WTC11 (cell line): Measurements from ENCODE around the gene DDRGK1. TPM values are rescaled to one million over a fixed set of nuclear protein-coding genes. Genes with fewer than 3 reads are reported as not detected.
A peak's percentile ranks its signal among the peaks of the same experiment; 100 is the strongest.

Source experiments
- ATAC-seq: fragments of 200-7000 bp; cut with Tn5 transposase; 2 replicates; pipeline ENCODE4 v1.10.0; 2021; ENCODE audit warnings: mild to moderate bottlenecking, moderate library complexity
- CTCF ChIA-PET: fragments of 300-600 bp; sonication (Branson Sonifier 250); formaldehyde crosslinking; loops from one replicate; lab custom pipeline; 2021; ENCODE audit warnings: antibody characterized with exemption; lab: Charles Lee
- POLR2A ChIA-PET: fragments of 350-600 bp; sonication (Branson Sonifier 250); formaldehyde crosslinking; loops from one replicate; lab custom pipeline; 2021; ENCODE audit warnings: antibody characterized with exemption; lab: Charles Lee
- DNase-seq: peaks from one replicate; pipeline ENCODE4 v3.0.0; 2021; ENCODE audit warnings: low spot score
- H3K27ac Mint-ChIP-seq: 2 replicates; pipeline ENCODE4 v1.8.0; 2021; ENCODE audit warnings: mixed read lengths
- H3K27me3 Mint-ChIP-seq: 2 replicates; pipeline ENCODE4 v1.8.0; 2021; ENCODE audit warnings: low read depth, mild to moderate bottlenecking, moderate library complexity, mixed read lengths
- H3K36me3 Mint-ChIP-seq: 2 replicates; pipeline ENCODE4 v1.8.0; 2021; ENCODE audit warnings: mixed read lengths
- H3K4me1 Mint-ChIP-seq: 2 replicates; pipeline ENCODE4 v1.8.0; 2022; ENCODE audit warnings: mixed read lengths
- H3K4me3 Mint-ChIP-seq: 2 replicates; pipeline ENCODE4 v1.8.0; 2021; ENCODE audit warnings: mild to moderate bottlenecking, moderate library complexity, mixed read lengths
- H3K9me3 Mint-ChIP-seq: 2 replicates; pipeline ENCODE4 v1.8.0; 2021; ENCODE audit warnings: mixed read lengths
- AR ChIP-seq: fragments of 250-450 bp; sonication (Bioruptor Pico); IDR thresholded peaks from 2 replicates; pipeline ENCODE4 v1.9.0; 2021; ENCODE audit warnings: mild to moderate bottlenecking
- ATF1 ChIP-seq: sonication (generic); formaldehyde crosslinking; IDR thresholded peaks from 2 replicates; pipeline ENCODE4 v1.8.1; 2023; ENCODE audit warnings: mild to moderate bottlenecking, moderate library complexity, missing genetic modification reagents
- CBFB ChIP-seq: sonication (generic); formaldehyde crosslinking; IDR thresholded peaks from 2 replicates; pipeline ENCODE4 v1.8.1; 2022; ENCODE audit warnings: mild to moderate bottlenecking, low read depth, missing genetic modification reagents
- FOXJ3 ChIP-seq: sonication (generic); formaldehyde crosslinking; IDR thresholded peaks from 2 replicates; pipeline ENCODE4 v1.9.0; 2021; ENCODE audit warnings: missing genetic modification reagents, mild to moderate bottlenecking, borderline replicate concordance
- JAZF1 ChIP-seq: fragments of 250-450 bp; sonication (Bioruptor Pico); IDR thresholded peaks from 2 replicates; pipeline ENCODE4 v1.9.0; 2021; ENCODE audit warnings: moderate library complexity, mild to moderate bottlenecking, inconsistent platforms
- KAT7 ChIP-seq: sonication (generic); formaldehyde crosslinking; IDR thresholded peaks from 2 replicates; pipeline ENCODE4 v1.8.1; 2023; ENCODE audit warnings: missing genetic modification reagents, mild to moderate bottlenecking, borderline replicate concordance
- MYBL2 ChIP-seq: sonication (generic); formaldehyde crosslinking; IDR thresholded peaks from 2 replicates; pipeline ENCODE4 v1.8.1; 2023; ENCODE audit warnings: mild to moderate bottlenecking, moderate library complexity, missing genetic modification reagents
- NFATC4 ChIP-seq: fragments of 250-450 bp; sonication (Bioruptor Pico); IDR thresholded peaks from 2 replicates; pipeline ENCODE4 v1.9.0; 2021; ENCODE audit warnings: mild to moderate bottlenecking
- NFYB ChIP-seq: sonication (generic); formaldehyde crosslinking; conservative IDR thresholded peaks from 2 replicates; pipeline ENCODE4 v1.8.0; 2022; ENCODE audit warnings: low read depth, missing genetic modification reagents
- NR3C1 ChIP-seq: sonication (generic); formaldehyde crosslinking; conservative IDR thresholded peaks from 2 replicates; pipeline ENCODE4 v1.8.1; 2023; ENCODE audit warnings: low read depth, mild to moderate bottlenecking, missing genetic modification reagents
- PRRX2 ChIP-seq: fragments of 250-450 bp; sonication (Bioruptor Pico); IDR thresholded peaks from 2 replicates; pipeline ENCODE4 v1.8.0; 2021; ENCODE audit warnings: mild to moderate bottlenecking
- TCF7 ChIP-seq: sonication (generic); formaldehyde crosslinking; IDR thresholded peaks from 2 replicates; pipeline ENCODE4 v1.8.0; 2022; ENCODE audit warnings: mild to moderate bottlenecking, low read depth, missing genetic modification reagents, moderate library complexity
- TP53 ChIP-seq: sonication (generic); formaldehyde crosslinking; IDR thresholded peaks from 2 replicates; pipeline ENCODE4 v1.8.1; 2023; ENCODE audit warnings: mild to moderate bottlenecking, missing genetic modification reagents
- USF1 ChIP-seq: sonication (generic); formaldehyde crosslinking; IDR thresholded peaks from 2 replicates; pipeline ENCODE4 v1.8.0; 2022; ENCODE audit warnings: mild to moderate bottlenecking, missing genetic modification reagents
- ZMAT4 ChIP-seq: fragments of 250-450 bp; sonication (Bioruptor Pico); IDR thresholded peaks from 2 replicates; pipeline ENCODE4 v1.9.0; 2021; ENCODE audit warnings: mild to moderate bottlenecking
- ZNF396 ChIP-seq: fragments of 250-450 bp; sonication (Bioruptor Pico); IDR thresholded peaks from 2 replicates; pipeline ENCODE4 v1.8.0; 2021; ENCODE audit warnings: mild to moderate bottlenecking, moderate library complexity, borderline replicate concordance
- ZNF425 ChIP-seq: fragments of 250-450 bp; sonication (Bioruptor Pico); conservative IDR thresholded peaks from 2 replicates; pipeline ENCODE4 v1.9.0; 2021; ENCODE audit warnings: mild to moderate bottlenecking
- total RNA-seq: library from RNA; stranded (reverse); gene quantifications from 3 replicates; pipeline ENCODE4 v1.2.3, GENCODE V29; 2021
- TF ChIP-seq, protein P1 (sequence below): fragments of 250-450 bp; sonication (Bioruptor Pico); IDR thresholded peaks from 2 replicates; pipeline ENCODE4 v1.9.0; 2021; ENCODE audit warnings: moderate library complexity, mild to moderate bottlenecking, inconsistent platforms, borderline replicate concordance
- TF ChIP-seq, protein P2 (sequence below): sonication (generic); formaldehyde crosslinking; IDR thresholded peaks from 2 replicates; pipeline ENCODE4 v1.8.1; 2022; ENCODE audit warnings: mild to moderate bottlenecking, missing genetic modification reagents, moderate library complexity, borderline replicate concordance

Gene DDRGK1
- total RNA-seq, 1 experiment from 2014 or later, result 46.4 TPM

DNA sequence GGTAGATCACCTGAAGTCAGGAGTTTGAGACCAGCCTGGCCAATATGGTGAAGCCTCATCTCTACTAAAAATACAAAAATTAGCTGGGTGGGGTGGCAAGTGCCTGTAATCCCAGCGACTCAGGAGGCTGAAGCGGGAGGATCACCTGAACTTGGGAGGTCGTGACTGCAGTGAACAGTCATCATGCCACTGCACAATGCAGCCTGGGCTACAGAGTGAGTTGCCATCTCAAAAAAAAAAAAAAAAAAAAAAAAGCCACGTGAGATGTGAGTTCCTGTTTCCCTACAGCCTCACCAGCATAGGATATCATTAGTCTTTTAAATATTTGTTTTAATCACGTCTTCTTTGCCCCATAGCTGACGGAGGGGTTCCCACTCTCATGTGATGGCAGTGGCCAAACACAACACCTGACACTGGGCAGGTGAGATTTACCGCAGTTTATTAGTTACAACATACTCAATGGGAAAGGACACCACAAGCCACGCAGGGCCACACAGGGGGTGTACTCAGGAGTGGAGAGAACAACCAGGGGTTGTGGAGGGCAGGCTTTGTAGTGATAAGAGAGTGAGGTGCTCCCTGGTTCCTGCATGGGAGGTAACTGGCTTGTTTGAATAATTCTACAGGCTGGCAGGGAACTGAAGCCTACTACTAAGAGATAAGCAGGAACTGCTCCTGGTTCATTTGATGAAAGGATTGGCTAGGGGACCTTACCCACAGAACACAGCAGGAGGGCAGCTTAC, 26.6 kb downstream of the DDRGK1 start:
- no peaks in the 10 kb centered on the region for H3K9me3 Mint-ChIP-seq
- H3K4me3 Mint-ChIP-seq, result no peak overlapping the region
- ChIA-PET CTCF (no interaction called here), POLR2A (no interaction called here)
- peaks cover 14% of the 10 kb centered on the region for H3K4me1 Mint-ChIP-seq
- no peaks in the 10 kb centered on the region for H3K36me3 Mint-ChIP-seq
- H3K27me3 Mint-ChIP-seq, result no peaks in the 10 kb centered on the region
- H3K27ac Mint-ChIP-seq, result peak overlapping the region; percentile 88; the same call in 1 of the 2 replicates
- no peak for ATAC-seq
- TF ChIP-seq MYBL2 (CRISPR knock-in tag), result no peak
- TF ChIP-seq ZNF396 (CRISPR knock-in tag), result no peak
- TF ChIP-seq, protein P1, sequence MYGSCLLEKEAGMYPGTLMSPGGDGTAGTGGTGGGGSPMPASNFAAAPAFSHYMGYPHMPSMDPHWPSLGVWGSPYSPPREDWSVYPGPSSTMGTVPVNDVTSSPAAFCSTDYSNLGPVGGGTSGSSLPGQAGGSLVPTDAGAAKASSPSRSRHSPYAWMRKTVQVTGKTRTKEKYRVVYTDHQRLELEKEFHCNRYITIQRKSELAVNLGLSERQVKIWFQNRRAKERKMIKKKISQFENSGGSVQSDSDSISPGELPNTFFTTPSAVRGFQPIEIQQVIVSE (CRISPR knock-in tag), result no peak
- no peak for TF ChIP-seq ZNF425 (CRISPR knock-in tag)
- no peak for TF ChIP-seq ATF1 (CRISPR knock-in tag)
- no peak for TF ChIP-seq PRRX2 (CRISPR knock-in tag)
- no peak for TF ChIP-seq KAT7
- TF ChIP-seq, protein P2, sequence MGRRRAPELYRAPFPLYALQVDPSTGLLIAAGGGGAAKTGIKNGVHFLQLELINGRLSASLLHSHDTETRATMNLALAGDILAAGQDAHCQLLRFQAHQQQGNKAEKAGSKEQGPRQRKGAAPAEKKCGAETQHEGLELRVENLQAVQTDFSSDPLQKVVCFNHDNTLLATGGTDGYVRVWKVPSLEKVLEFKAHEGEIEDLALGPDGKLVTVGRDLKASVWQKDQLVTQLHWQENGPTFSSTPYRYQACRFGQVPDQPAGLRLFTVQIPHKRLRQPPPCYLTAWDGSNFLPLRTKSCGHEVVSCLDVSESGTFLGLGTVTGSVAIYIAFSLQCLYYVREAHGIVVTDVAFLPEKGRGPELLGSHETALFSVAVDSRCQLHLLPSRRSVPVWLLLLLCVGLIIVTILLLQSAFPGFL, result no peak
- TF ChIP-seq FOXJ3, result no peak
- no peak for TF ChIP-seq NFATC4 (CRISPR knock-in tag)
- TF ChIP-seq TP53 (CRISPR knock-in tag), result no peak
- no peak for DNase-seq

- Mint-ChIP-seq H3K36me3 (no peaks in the 10 kb centered on the region), H3K27ac (peak overlapping the region; percentile 46; the same call in 1 of the 2 replicates), H3K27me3 (peaks cover 5% of the 10 kb centered on the region; the same call in 1 of the 2 replicates), H3K9me3 (no peaks in the 10 kb centered on the region), H3K4me3 (peak overlapping the region; percentile 83), H3K4me1 (peaks cover 32% of the 10 kb centered on the region)
- ChIA-PET POLR2A (interaction anchor here (0.6 to 1.1 kb wide), 3 partner anchors 15 to 132 kb away, joined by 3 to 8 read pairs (median 4); partner anchors contain the start of genes FASTKD5, GNRH2 and UBOX5), CTCF (no interaction called here)
- ATAC-seq (no peak), DNase-seq (no peak)
- TF ChIP-seq ZMAT4 (CRISPR knock-in tag) (no peak), PRRX2 (CRISPR knock-in tag) (no peak), AR (CRISPR knock-in tag) (no peak), TCF7 (no peak), JAZF1 (CRISPR knock-in tag) (no peak), CBFB (CRISPR knock-in tag) (no peak), TP53 (CRISPR knock-in tag) (no peak), NR3C1 (CRISPR knock-in tag) (no peak), USF1 (CRISPR knock-in tag) (no peak), ZNF396 (CRISPR knock-in tag) (no peak), NFYB (CRISPR knock-in tag) (no peak)
- TF ChIP-seq, protein P1 (CRISPR knock-in tag), result no peak
These were observed 29.2 kb downstream of the DDRGK1 start for GRCh38 chr20:3175270-3175669.
